ENCODE results near the gene LINC01488. TPM values are rescaled to one million over a fixed set of nuclear protein-coding genes. Genes with fewer than 3 reads are reported as not detected.

The LINC01488 gene
- total and polyA plus RNA-seq, 10 of the 15 experiments (the other 5 are each of a cell fraction or from before 2014, with no cell fraction given), result not detected

DNA sequence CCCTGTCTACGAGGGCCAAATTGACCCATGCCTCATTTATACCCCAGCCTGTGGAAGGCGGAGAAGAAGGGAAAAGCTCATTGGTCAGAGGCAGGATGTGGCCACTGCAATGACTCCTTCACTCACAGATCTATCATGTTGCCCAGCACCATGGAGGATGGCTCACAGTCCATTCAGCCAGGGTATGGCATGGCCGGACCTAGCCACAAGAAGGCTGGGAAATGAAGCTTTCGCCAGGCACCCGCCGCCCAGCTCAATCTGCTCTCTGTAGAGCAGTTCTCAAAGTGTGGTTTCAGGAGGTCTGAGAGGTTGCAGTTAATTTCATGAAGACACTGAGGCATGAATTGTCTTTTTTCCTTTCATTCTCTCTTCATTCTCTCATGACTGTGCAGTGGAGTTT, 40.6 kb upstream of the LINC01488 start:
- WGBS (ENCODE audit: insufficient coverage, insufficient replicate concordance, low lambda C conversion rate, missing lambda C conversion rate), result 48% methylated on average over 6 of the region's 6 CpGs
- DNase-seq (ENCODE audit: low read depth, low spot score) (no peak), FAIRE-seq (no peak), ATAC-seq (no peak)
- BruUV-seq (replicated peaks), result no TSS peak
- Histone ChIP-seq H3K36me3 (ENCODE audit: control insufficient read depth in 2 of 2, insufficient read depth in 2 of 2, low read length in 1 of 2) (no peaks in the 10 kb centered on the region), H3K4me1 (ENCODE audit: control insufficient read depth, insufficient read depth, low read length) (peaks cover 28% of the 10 kb centered on the region), H3K4me3 (no peak overlapping the region), H3K9ac (ENCODE audit: control insufficient read depth, insufficient read depth, low read length) (no peak overlapping the region), H2AFZ (ENCODE audit: control insufficient read depth, low read depth, low read length) (no peak overlapping the region), H4K20me1 (ENCODE audit: control insufficient read depth, insufficient read depth) (no peaks in the 10 kb centered on the region), H3K9me3 (replicated peaks; ENCODE audit: control insufficient read depth, insufficient read depth, low read length) (no peaks in the 10 kb centered on the region), H3K27ac (ENCODE audit: control insufficient read depth, insufficient read depth) (no peak overlapping the region), H3K4me2 (ENCODE audit: control insufficient read depth, insufficient read depth) (no peak overlapping the region), H3K79me2 (ENCODE audit: control insufficient read depth, insufficient read depth, low read length) (no peaks in the 10 kb centered on the region), H3K27me3 (replicated peaks in 1 of 2; ENCODE audit: control insufficient read depth in 2 of 2, insufficient read depth in 2 of 2, low read length in 1 of 2) (peaks cover 0 to under 1% of the 10 kb centered on the region in 2 experiments; a peak in 3 of 4 replicates)
- TF ChIP-seq CHD1 (IDR thresholded peaks at IDR 0.05; ENCODE audit: low read depth, low read length) (no peak), BCL11A (IDR thresholded peaks at IDR 0.05; ENCODE audit: low read depth, low read length) (no peak), IKZF2 (IDR thresholded peaks at IDR 0.05) (no peak), NR2F1 (conservative IDR thresholded peaks at IDR 0.05) (no peak), TAF1 (IDR thresholded peaks at IDR 0.05; ENCODE audit: borderline replicate concordance, low read depth, low read length) (no peak)
- TF ChIP-seq, protein P1, sequence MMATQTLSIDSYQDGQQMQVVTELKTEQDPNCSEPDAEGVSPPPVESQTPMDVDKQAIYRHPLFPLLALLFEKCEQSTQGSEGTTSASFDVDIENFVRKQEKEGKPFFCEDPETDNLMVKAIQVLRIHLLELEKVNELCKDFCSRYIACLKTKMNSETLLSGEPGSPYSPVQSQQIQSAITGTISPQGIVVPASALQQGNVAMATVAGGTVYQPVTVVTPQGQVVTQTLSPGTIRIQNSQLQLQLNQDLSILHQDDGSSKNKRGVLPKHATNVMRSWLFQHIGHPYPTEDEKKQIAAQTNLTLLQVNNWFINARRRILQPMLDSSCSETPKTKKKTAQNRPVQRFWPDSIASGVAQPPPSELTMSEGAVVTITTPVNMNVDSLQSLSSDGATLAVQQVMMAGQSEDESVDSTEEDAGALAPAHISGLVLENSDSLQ (IDR thresholded peaks at IDR 0.05), result no peak
- ChIA-PET POLR2A (no interaction called here), RAD21 (ENCODE audit: unreplicated experiment) (interaction anchor here (0.9 kb wide), 1 partner anchor 146 kb away, joined by 3 read pairs; no protein-coding TSS in a partner anchor), SMC1A (ENCODE audit: uncharacterized antibody, unreplicated experiment) (no interaction called here), CTCF (no interaction called here)
- intact Hi-C loops (cut with micrococcal nuclease; ENCODE audit: unreplicated experiment) (loop anchor here (5.0 kb wide), 1 partner anchor 144 kb away; no protein-coding TSS in a partner anchor), in situ Hi-C loops (cut with MboI) (no loop called here)
